Inflammatory macrophage treated with lipopolysaccharide for 4 hours (primary cell): ENCODE results near the gene TMEM143.
A peak's percentile ranks its signal among the peaks of the same experiment; 100 is the strongest.
"Not testable (repeated sequence)": the region's sequence is repeated elsewhere in the genome, so short reads cannot be mapped to it uniquely, and the experiment has no call there.

Experiments used
- DNase-seq: peaks from one replicate; pipeline ENCODE4 v3.0.0-alpha.2; 2020

The TMEM143 gene

GRCh38 chr19:48390188-48391099, 26.7 kb upstream of the TMEM143 start:
- peak; percentile 62 for DNase-seq

GRCh38 chr19:48386981-48387380, 23.2 kb upstream of the TMEM143 start:
- no peak for DNase-seq

GRCh38 chr19:48385461-48386087, 21.8 kb upstream of the TMEM143 start:
- no peak for DNase-seq

GRCh38 chr19:48382286-48382685, 18.5 kb upstream of the TMEM143 start:
- DNase-seq: peak; percentile 37

GRCh38 chr19:48381178-48381950, 17.6 kb upstream of the TMEM143 start:
- DNase-seq: no peak

- no peak for DNase-seq
These were observed 15.3 kb upstream of the TMEM143 start for GRCh38 chr19:48379058-48379457.

- DNase-seq: no peak
These were observed 14.4 kb upstream of the TMEM143 start for GRCh38 chr19:48378194-48378570.

- no peak for DNase-seq
These were observed 9.8 kb upstream of the TMEM143 start for GRCh38 chr19:48373567-48373966.

GRCh38 chr19:48372904-48373303, 9.2 kb upstream of the TMEM143 start:
- DNase-seq: no peak

GRCh38 chr19:48371771-48372170, 8.0 kb upstream of the TMEM143 start:
- DNase-seq: not testable (repeated sequence)

- DNase-seq: no peak
These were observed 7.6 kb upstream of the TMEM143 start for GRCh38 chr19:48371367-48371766.

- no peak for DNase-seq
These were observed 7.2 kb upstream of the TMEM143 start for GRCh38 chr19:48370955-48371354.

- DNase-seq: no peak
These were observed 5.2 kb upstream of the TMEM143 start for GRCh38 chr19:48368936-48369335.

GRCh38 chr19:48367855-48368254, 4.1 kb upstream of the TMEM143 start:
- DNase-seq: no peak

GRCh38 chr19:48365602-48366001, 1.9 kb upstream of the TMEM143 start:
- DNase-seq: no peak

GRCh38 chr19:48364598-48365348, 1.0 kb upstream of the TMEM143 start:
- no peak for DNase-seq

GRCh38 chr19:48363500-48363809, 285 bp downstream of the TMEM143 start:
- DNase-seq: no peak

- peak; percentile 93 for DNase-seq
These were observed 832 bp downstream of the TMEM143 start for GRCh38 chr19:48362716-48363499.

- no peak for DNase-seq
These were observed 1.8 kb downstream of the TMEM143 start for GRCh38 chr19:48361912-48362311.

GRCh38 chr19:48359123-48359522, 4.6 kb downstream of the TMEM143 start:
- no peak for DNase-seq

GRCh38 chr19:48355365-48355954, 8.3 kb downstream of the TMEM143 start:
- no peak for DNase-seq
